ENCODE results near the gene RALGPS1.

Gene RALGPS1

DNA sequence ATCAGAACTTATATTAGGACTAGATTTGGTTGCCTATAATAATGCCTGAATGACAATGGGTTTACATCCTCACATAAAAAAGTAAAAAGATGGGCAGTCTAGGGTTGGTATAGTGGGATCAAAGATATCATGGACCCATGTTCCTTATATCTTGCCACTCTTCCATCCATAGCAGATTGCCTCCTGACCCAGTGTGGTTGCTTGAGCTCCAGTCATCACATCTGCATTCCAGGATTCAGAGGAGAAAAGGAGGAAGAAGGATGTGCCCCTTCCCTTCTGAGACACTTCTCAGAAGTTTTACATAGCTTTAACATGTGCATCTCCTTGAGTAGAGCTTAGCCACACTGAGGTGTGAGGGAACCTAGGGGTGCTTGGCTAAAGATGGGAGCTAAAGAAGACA lies 22.9 kb downstream of the RALGPS1 start:
- Mint-ChIP-seq H3K27me3 (ENCODE audit: low read depth, poor library complexity) (peaks cover 31% of the 10 kb centered on the region), H3K4me3 (no peak overlapping the region), H3K27ac (no peak overlapping the region), H3K4me1 (peaks cover 12% of the 10 kb centered on the region), H3K9me3 (no peaks in the 10 kb centered on the region), H3K36me3 (ENCODE audit: low read depth) (no peaks in the 10 kb centered on the region)
- TF ChIP-seq, protein P1, sequence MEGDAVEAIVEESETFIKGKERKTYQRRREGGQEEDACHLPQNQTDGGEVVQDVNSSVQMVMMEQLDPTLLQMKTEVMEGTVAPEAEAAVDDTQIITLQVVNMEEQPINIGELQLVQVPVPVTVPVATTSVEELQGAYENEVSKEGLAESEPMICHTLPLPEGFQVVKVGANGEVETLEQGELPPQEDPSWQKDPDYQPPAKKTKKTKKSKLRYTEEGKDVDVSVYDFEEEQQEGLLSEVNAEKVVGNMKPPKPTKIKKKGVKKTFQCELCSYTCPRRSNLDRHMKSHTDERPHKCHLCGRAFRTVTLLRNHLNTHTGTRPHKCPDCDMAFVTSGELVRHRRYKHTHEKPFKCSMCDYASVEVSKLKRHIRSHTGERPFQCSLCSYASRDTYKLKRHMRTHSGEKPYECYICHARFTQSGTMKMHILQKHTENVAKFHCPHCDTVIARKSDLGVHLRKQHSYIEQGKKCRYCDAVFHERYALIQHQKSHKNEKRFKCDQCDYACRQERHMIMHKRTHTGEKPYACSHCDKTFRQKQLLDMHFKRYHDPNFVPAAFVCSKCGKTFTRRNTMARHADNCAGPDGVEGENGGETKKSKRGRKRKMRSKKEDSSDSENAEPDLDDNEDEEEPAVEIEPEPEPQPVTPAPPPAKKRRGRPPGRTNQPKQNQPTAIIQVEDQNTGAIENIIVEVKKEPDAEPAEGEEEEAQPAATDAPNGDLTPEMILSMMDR (IDR thresholded peaks at IDR 0.05) = no peak
- DNase-seq = no peak

DNA sequence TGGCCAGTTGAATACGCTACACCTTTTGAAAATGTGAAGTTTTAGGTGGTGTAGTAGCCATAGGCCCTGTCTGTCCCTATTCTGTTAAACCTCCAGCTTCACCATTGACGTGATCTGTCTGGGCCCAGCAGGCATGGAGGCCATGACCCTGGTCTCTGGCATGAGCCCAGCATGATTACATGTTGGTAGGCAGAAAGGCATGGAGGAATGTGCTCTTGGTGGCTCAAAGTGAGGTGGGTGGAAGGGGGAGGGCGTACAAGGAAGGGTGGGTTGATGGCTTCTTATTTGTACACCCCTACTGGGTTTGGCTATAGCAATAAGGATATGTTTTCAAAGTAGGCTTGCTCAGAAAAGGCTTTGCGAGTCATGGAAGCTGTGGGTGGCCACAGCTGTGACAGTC lies 23.7 kb downstream of the RALGPS1 start:
- TF ChIP-seq, protein P1 (IDR thresholded peaks at IDR 0.05) = no peak
- peaks cover 27% of the 10 kb centered on the region for H3K27me3 Mint-ChIP-seq (ENCODE audit: low read depth, poor library complexity)
- no peak overlapping the region for H3K4me3 Mint-ChIP-seq
- no peaks in the 10 kb centered on the region for H3K9me3 Mint-ChIP-seq
- no peak for DNase-seq
- H3K36me3 Mint-ChIP-seq (ENCODE audit: low read depth) = no peaks in the 10 kb centered on the region
- H3K4me1 Mint-ChIP-seq = peaks cover 8% of the 10 kb centered on the region
- no peak overlapping the region for H3K27ac Mint-ChIP-seq

DNA sequence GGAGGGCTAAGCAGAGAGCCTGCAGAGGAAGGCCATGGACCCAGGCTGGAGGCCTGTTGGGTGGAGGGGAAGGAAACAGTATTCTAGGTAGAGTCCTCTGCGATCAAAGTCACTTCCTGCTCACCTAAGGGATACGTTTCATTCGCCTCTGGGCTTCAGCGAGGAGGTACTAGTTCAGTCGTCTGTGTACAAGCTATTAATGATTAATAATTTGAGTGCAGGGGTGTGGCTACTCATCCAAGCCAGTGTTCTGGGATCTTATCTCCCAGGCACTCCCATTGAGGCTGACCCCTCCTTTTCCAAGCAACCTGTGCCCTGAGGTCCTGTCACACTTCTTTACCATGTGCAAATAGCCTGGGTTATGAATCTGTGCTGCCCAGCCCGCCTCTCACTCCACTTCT lies 25.2 kb downstream of the RALGPS1 start:
- H3K9me3 Mint-ChIP-seq = no peaks in the 10 kb centered on the region
- H3K27ac Mint-ChIP-seq = no peak overlapping the region
- peaks cover 4% of the 10 kb centered on the region for H3K4me1 Mint-ChIP-seq
- H3K4me3 Mint-ChIP-seq = no peak overlapping the region
- DNase-seq = no peak
- TF ChIP-seq, protein P1 (IDR thresholded peaks at IDR 0.05) = no peak
- H3K27me3 Mint-ChIP-seq (ENCODE audit: low read depth, poor library complexity) = peaks cover 21% of the 10 kb centered on the region
- H3K36me3 Mint-ChIP-seq (ENCODE audit: low read depth) = no peaks in the 10 kb centered on the region

DNA sequence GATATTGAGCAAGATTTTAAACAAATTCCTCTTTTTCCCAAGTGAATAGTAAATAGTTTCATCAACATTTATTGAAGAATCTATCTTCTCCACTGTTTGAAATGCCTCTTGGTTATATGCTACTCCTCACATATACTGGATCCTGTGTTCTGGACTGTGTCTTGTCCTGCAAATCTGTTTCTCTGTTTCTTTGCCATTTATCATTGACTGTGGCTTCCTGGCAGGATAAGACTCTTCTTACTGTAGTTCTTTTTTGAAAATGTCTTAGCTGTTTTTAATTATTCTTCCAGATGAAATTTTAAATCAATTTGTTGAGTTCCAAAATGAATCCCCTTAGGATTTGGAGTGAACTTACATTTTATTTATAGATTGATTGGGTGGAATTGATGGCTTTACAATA lies 27.8 kb downstream of the RALGPS1 start:
- TF ChIP-seq, protein P1 (IDR thresholded peaks at IDR 0.05) = no peak
- no peaks in the 10 kb centered on the region for H3K4me1 Mint-ChIP-seq
- no peaks in the 10 kb centered on the region for H3K9me3 Mint-ChIP-seq
- DNase-seq = no peak
- no peak overlapping the region for H3K27ac Mint-ChIP-seq
- peaks cover 24% of the 10 kb centered on the region for H3K27me3 Mint-ChIP-seq (ENCODE audit: low read depth, poor library complexity)
- H3K4me3 Mint-ChIP-seq = no peak overlapping the region
- H3K36me3 Mint-ChIP-seq (ENCODE audit: low read depth) = no peaks in the 10 kb centered on the region

DNA sequence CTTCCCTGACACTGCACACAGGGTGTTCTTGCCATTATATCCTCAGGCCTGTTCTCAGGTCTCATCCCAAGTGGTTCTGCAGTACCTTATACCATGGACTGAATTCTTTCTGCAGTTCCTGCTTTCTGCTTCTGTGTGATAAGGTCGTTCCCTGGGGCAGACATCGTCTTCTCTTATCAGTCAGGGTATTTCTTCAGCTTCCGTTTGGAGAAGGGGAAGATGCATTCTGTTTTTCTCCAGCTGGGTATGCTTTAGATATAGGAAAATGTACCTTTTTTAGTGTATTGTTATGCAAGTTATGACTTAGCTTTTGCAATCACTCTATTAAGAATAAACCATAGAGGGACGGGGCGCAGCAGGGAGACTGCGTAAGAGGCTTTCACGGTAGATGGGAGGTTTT lies 31.1 kb downstream of the RALGPS1 start:
- H3K27ac Mint-ChIP-seq = no peak overlapping the region
- no peaks in the 10 kb centered on the region for H3K36me3 Mint-ChIP-seq (ENCODE audit: low read depth)
- no peaks in the 10 kb centered on the region for H3K4me1 Mint-ChIP-seq
- TF ChIP-seq, protein P1 (IDR thresholded peaks at IDR 0.05) = no peak
- no peak overlapping the region for H3K4me3 Mint-ChIP-seq
- no peaks in the 10 kb centered on the region for H3K9me3 Mint-ChIP-seq
- peaks cover 7% of the 10 kb centered on the region for H3K27me3 Mint-ChIP-seq (ENCODE audit: low read depth, poor library complexity)
- no peak for DNase-seq

DNA sequence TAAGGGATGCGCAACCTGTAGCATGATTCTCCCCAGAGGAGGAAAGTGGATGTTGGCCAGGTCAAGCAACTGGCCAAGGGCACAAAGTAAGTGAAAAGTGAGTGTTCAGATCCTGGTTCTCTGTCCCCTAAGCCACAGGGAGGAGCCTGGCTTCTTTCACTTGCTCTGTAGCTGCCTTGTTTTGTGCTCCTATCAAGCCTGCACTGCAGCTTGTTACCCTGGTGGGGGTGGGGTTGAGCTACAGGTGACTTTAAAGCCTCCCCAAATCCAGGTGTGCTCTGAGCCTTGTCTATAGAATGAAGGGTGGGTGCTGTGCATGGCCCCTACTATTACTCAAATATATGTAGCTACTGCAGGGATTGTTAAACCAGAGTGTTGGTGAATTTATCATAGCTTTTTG lies 32.9 kb downstream of the RALGPS1 start:
- no peaks in the 10 kb centered on the region for H3K36me3 Mint-ChIP-seq (ENCODE audit: low read depth)
- TF ChIP-seq, protein P1 (IDR thresholded peaks at IDR 0.05) = no peak
- H3K4me3 Mint-ChIP-seq = no peak overlapping the region
- no peaks in the 10 kb centered on the region for H3K9me3 Mint-ChIP-seq
- peaks cover 7% of the 10 kb centered on the region for H3K4me1 Mint-ChIP-seq
- H3K27me3 Mint-ChIP-seq (ENCODE audit: low read depth, poor library complexity) = peaks cover 9% of the 10 kb centered on the region
- H3K27ac Mint-ChIP-seq = no peak overlapping the region
- DNase-seq = no peak

Data from nephron progenitor cell (in vitro differentiated cells).